HG03280 (cell line): ENCODE results near the gene DSCAM.

Experiments used
- ATAC-seq: cut with Tn5 transposase; IDR thresholded peaks from one replicate; pipeline ENCODE4 v1.9.1; 2021; ENCODE audit warnings: mild to moderate bottlenecking, moderate library complexity; ENCODE audit not compliant: unreplicated experiment

DSCAM gene

DNA sequence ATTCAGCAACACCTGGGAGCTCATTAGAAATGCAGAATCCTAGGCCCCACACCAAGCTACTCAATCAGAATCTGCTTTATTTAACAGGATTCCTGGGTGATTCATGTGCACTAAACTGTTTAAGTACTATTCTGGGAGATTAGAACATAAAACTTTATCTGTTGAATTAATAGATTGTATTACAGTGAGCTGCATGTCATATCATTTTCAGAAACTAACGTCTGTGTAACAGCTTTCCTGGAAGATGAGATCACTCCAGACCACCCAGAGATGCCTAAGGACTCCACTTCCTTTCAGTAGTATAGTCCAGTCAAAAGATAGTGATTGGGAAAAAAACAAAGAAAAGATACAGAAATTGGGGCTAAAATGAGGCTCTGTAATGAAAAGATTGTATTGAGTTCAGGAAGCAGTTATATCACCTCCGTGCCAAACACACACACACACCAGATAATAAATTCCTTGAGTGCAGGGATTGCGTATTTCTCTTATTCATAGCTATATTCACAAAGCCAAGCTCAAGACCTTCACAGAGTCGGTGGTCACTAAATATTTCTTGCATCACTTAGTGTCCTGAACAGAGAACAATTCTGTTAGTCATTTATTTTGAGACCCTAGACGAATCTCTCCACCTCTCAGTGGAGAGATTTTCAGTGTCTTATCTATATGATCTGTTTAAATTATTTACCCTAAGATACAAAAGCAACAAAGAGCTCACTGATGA lies 178.2 kb downstream of the DSCAM start:
- no peak for ATAC-seq

DNA sequence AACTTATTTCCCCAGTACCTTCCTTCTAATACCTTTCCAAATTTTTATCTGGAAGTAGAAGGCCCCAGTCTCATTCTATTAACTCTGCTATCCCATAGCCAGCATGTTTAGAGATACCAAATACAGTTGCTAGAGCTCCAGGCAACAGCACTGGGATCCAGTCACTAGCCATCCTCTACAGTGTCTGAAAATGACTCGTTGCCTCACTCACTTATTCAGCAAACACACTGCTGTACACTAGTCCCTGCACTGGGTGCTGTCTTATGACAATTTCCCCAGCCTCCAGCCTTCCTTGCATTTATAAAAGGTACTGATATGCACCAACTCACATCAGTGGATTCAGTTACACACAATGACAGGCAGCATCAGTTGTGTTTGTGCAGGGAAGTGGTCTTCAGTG lies 179.0 kb downstream of the DSCAM start:
- no peak for ATAC-seq

DNA sequence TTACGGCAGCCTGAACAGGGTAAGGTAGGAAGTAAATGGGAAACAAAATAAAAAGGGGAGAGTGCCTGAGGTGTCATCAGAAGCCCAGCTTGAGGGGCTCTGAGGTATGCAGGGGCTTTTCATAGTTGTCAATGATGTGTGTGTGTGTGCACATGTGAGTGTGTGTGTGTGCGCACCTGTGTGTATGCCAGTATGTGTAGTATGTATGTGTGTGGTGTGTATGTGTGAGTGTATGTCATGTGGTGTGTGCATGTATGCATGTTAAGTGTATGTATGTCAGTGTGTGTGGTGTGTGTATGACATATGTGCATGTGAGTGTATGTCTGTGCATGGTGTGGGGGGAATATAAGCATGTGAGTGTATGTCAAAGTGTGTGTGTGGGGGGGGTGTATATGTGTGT lies 184.1 kb downstream of the DSCAM start:
- no peak for ATAC-seq

DNA sequence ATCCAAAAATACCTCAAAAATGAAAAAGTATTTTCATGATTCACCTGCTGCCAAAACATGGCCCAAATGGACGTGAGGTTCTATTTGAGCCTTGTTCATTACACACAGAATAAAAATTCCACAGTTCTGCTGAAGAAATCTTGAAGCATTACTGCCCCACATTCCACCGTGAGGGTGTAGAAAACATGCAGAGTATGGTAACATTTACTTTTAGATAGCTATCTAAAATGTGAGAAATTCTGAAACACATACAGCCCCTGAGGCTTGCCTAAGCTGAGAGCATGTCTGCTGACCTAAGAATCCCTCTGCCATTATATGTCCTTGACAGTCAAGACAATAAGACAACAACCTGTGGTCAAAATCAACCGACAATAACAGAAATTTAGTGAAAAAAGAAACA lies 186.5 kb downstream of the DSCAM start:
- ATAC-seq, result no peak

DNA sequence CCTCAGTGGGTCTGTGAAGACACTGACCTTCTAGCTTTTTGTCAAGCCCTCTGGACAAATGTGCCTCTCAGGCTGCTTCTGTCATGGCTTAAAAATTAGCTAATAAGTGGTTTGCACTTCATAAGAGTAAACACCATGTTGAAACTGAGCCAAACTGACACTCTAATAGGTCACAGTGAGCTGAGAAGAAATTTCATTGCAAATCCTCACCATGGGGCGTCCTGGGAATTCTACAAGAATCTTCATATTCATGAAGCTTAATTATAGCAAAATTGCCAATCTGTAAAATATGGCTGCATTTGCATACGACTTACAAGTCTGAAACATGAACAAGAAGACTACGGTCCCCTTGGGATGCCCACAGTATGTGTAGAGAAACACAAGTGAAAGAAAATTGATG lies 188.6 kb downstream of the DSCAM start:
- no peak for ATAC-seq

DNA sequence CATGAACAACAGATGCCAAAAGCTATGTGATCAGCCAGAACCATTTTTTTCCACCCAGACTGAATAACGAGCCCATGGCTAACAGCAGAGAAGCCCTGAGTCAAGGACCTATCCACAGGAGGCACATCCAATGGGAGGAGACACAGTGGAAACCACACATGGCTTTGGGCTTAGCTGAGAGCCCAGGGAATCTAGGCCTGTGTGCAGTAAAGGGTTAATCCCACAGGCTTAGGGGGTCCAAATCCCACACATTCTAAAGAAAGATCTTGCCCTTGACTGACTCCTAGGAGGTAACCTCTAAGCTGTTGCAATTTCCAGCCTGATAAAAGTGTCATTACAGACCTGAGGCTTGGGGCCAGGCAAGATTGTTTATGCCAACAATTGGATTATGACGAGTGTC lies 194.5 kb downstream of the DSCAM start:
- no peak for ATAC-seq

DNA sequence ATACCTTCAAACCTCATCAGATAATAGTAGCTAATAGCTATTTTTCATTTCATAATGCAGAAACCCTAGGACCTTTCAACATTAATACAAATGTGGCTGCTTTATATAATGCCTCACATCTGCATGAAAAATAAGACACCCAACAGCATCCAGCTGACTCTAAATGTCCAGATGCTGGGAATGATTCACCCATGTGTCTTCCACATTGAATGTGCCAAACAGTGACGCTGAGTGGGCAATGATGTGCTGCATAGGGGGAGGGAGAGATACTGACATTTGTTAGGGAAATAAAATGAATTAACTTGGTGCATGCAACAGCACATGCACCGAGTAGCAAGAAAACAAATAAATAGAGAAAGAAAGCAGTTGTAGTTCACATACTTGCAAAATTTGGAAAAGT lies 199.3 kb downstream of the DSCAM start:
- ATAC-seq, result no peak

DNA sequence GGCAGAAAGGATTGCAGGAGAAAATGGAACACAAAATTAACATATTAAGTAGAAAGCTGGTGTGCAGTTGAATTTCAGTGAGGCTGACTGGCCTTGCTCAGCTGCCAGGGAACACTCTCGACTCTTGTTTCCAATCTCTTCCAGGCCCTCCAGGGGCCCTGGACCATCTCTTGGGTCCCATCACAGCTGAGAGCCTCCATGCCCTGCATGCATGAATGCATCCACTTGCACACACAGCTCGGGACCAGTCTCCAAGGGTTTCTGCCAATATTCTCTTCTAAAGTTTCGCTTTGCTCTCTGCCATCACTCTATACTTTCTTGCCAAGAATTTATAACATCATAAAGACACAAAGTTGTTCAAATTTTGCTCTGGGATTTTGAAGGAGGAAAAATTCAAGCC lies 200.3 kb downstream of the DSCAM start:
- ATAC-seq, result no peak

DNA sequence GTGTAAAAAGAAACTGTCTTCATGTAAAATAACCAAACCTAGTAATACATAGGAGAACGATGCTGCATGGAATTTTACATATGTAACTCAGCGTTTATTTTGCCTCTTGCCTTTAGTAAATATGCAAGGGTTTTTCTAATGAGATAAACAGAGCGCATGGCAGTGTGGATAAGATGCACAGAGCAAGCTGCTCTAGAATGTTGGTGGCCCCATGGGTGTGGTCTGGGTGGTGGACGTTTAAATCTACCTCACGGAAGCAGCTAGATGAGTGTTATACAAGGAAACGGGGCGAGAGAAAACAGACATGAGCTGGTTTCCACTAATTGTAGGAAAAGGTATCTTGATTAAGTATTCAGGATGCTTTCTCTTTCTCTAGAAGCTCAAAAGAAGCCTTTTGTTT lies 205.9 kb downstream of the DSCAM start:
- ATAC-seq, result no peak

DNA sequence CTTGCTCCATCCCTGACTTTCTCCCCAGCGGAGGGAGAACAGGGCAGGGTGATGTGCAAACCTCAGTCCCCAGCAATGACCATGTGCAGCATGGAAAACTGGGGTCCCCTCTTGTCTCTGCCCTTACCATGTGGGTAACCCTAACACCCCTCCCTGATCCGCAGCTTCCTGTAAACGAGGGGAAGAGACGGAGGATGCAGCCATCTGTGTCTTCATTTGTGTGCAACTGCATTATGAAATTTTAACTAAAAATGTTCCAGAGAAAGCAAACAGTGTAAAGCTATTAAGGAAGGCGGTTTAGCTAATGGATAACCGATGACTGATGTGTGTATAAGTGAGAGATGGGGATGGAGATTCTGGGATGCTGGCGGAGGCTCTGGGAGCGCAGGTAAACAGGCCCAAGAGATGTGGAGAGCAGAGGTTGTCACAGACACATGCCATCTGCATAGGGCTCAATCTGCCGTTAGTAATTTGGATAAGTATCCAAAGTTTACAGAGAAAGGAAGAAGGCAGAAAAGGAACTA lies 206.6 kb downstream of the DSCAM start:
- no peak for ATAC-seq

DNA sequence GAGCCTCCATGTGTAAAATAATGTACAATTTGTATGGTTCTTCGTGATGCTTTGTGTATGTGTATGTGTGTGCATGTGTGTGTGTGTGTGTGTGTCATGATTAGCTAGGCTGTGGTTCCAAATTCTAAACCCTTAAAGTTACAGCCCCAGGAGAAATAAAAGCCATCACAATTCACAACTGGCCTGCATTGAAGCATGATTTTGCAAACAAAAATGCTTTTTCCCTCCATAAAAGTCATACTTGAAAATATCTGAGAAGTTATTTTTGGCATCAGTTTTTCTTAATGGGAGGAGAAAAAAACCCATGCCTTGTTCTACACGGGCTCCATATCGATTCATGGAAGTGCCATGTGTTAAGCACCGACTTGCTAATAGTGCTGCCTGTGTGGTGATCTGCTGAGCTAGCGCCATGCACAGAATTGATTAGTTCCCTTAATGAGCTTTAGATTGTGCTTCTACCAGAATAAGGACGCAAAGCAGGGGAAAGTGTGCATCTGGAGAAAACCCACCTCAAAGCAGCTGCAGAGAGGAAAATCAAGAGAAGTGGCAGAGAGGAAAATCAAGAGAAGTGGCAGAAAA lies 207.3 kb downstream of the DSCAM start:
- no peak for ATAC-seq

DNA sequence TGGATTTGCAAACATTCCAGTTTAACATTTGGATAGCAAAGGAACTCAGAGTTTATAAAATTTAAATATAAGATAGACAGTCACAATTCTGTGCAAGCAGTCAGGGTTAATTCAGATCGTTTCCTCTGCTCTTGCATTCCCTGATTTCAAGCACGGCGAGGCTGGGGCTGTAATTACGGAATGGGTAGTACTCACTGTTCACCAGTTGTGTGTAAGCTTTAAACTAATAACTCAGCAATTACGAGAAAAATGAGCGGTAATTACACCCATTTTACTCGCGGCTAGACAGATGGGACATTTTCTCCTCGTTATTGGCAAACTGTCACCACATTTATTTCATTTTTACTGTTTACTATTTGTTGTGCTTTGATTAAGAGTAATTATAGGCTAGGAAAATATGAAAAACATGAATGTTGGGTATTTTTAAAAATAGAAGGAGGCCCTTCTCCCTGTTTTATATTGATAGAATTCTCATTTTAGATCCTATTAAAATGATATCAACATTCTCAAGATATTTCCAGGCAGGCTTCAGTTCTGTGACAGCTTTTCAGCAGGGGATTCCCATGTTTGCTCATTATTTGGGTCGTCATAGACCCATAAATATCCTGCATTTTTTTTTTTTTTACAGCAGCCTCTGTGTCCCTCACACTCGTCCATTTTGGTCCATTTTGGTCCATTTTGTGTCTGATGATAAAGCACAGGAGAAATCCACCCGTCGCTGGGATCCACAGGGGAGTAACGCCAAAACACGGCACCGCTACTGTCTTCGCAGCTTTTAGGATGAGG lies 208.3 kb downstream of the DSCAM start:
- ATAC-seq, result no peak

DNA sequence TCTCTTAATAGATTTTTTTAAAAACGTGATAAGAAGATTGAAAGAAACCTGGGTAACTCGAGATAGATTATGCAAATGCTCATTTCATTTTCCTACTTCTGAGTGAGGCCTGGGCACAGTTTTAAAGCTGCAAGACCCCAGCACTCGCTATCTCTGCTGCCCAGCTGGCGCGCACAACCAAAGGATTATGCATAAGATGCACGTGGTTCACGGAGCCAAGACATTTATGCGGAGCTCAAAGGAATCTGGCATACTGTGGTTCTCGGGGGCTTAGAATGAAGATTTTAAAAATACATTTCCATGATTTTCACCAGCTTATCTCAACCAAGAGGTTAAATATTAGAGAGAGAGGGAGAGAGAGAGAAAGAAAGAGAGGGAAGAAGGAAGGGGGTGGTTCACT lies 210.9 kb downstream of the DSCAM start:
- ATAC-seq, result no peak

DNA sequence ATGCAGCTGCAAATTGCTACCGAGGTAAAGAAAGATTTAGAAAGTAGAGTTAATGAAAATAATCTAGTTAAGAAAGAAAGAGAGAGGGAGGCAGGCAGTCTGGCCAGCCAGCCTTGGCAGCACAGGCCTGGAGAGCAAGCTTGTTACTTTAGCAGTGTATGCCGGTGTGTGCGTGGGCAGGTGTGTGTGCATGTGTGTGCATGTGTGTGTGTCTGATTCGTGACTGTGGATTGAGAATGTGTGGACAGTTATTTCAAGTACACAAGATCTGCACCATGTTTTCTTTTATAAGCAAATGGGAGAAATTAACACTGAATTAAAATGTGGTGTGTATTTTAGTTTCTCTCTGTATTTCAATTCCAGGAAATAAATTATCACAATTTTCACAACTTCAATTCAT lies 211.6 kb downstream of the DSCAM start:
- ATAC-seq, result no peak

DNA sequence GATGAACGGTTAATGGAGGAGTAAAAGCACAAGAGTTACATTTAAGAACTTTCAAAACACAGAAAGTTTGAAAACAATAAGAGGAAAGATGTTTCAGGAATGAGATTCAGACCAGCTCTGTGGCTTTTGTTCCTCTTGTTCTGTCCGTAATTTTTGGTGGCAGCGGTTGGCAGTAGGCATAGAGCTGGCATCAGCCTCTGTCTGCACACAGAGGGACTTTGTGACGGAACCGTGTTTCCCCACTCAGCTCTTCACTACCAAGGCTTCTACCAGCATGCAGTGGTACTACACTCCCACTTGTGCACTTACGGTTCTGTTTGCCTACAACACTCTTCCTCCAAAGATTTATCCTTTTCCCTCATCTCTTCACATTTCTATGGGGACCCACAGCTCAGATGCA lies 212.8 kb downstream of the DSCAM start:
- ATAC-seq, result no peak

DNA sequence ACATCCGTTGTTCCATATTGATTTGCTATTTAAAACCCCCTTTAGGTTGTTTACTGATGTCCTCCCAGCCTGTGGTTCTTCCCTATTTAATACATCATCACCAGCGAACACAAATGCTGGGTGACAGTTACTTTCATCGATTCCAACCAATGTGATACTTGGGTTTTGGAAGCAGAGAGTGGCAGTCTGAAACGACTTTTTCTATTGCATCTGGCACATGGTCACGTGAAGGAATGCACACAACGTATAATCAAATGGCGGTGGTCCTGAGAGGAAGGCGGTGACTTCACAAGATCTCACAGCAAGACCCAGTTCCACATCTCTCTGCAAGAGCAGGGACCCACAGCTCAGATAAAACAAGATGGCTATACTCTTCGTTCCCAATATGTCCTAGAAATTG lies 213.9 kb downstream of the DSCAM start:
- ATAC-seq, result no peak

DNA sequence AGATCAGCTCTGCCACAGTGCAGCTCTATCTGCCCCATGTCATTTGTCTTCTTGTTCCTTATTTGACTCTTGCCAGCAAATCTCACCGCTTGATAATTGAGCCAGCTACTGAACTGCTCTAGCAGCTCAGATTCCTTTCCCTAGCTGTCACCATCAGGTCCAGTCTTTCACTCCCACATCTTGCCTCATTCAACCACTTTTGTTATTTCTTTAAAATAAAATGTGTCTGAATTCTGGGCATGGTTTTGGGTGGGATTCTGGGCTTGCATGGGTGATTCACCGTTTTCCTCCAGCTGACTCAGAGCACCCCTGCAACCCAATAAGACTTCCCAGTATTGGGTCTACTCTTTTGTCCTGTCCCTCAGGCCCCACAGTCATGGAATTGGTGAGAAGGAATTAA lies 215.7 kb downstream of the DSCAM start:
- ATAC-seq, result no peak

DNA sequence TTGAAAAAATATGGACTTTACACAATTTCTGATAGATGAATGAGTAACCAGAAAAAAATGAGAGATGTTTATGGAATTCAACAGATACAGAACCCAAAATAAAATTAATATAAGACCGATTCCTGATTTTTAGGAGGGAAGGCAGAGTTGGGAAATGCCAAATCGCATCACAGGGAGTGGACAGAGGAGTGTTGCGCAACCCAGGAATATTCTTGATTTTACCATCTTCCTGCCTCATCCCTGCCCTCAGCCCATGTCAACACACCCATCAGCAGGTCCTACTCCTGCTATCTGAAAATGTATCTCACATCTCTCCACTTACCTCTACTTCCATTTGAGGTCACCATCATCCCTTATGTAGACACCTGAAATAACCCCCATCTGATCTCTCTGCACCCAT lies 221.0 kb downstream of the DSCAM start:
- no peak for ATAC-seq

DNA sequence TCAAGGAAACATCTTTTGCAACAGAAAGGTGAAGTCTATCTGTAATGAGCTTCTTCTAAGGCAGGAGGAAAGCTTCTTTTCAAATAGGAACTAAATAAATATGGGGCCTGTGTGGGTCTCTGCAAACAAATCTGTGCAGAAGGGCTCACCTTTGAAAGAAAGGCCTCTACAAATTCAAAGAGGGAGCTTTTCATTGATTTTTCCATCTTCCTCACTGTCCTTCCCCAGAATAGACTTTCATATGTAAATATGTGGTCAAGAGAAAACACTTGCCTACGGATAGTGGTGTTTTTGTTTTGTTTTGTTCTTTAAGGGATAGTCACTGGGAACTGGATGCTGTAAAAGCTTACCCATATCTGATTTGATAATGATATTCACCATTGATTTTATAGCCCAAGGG lies 223.4 kb downstream of the DSCAM start:
- ATAC-seq, result no peak

DNA sequence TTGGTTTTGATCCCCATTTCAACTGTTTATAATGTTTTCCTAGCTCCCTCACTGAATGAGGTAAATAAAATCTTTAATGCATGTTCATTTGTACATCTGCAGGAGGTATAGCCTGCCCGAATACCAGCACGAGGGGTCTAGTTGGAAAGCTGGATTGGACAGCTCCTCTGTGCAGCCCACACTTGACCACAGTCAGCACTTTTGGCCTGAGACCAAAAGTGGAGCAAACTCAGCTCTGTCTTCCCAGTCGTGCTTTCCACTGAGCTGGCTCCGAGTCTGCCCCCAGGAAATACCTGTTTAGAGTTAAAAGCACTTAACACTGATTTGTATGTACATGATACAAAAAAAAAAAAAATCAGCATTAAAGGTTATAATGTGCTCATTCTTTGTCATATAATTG lies 224.4 kb downstream of the DSCAM start:
- ATAC-seq, result no peak

DNA sequence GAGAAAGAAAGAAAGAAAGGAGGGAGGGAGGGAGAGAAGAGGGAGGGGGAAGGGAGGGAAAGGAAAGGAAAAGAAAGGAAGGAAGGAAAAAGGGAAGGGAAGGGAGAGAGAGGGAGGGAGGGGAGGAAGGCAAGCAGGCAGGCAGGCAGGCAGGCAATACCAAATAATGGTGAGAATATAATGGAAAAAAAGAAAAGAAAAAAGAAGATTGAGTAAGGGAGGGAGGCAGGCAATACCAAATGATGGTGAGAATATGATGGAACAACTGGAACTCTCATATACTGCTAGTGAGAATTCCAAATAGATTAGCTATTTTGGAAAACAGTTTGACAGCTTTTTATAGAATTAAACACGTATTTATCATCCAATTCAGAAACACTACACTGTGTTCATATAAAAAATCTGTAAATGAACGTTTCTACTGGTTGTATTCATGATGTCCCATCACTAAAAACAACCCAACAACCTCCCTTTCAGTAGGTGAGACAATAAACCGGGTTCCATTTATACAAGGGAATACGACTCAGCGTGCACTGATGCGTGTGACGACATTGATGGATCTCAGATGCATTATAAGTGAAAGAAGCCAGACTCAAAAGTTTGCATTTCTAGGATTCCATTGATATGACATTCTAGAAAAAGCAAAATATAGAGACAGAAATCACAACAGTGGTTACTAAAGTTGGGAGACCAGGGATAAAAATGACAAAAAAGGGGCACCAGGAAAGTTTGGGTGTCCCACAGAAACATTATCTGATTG lies 226.4 kb downstream of the DSCAM start:
- ATAC-seq, result no peak
